Neuronal stem cell (in vitro differentiated cells): ENCODE data around the gene PITPNM3.

Source experiments
- DNase-seq: peaks from one replicate; pipeline ENCODE4 v3.0.0-alpha.2; 2013; ENCODE audit warnings: low spot score
- H2AFZ ChIP-seq: one replicate; pipeline ENCODE4 v1.6.1; 2013; ENCODE audit warnings: mild to moderate bottlenecking, low read length, inconsistent platforms
- H2AK5ac ChIP-seq: 2 replicates; pipeline ENCODE4 v1.6.1; 2013; ENCODE audit warnings: low read depth, mild to moderate bottlenecking, inconsistent platforms, low read length, moderate library complexity, mixed read lengths
- H2BK120ac ChIP-seq: 2 replicates; pipeline ENCODE4 v1.6.1; 2013; ENCODE audit warnings: low read depth, mild to moderate bottlenecking, inconsistent platforms, low read length, moderate library complexity, mixed read lengths
- H2BK12ac ChIP-seq: one replicate; pipeline ENCODE4 v1.6.1; 2013; ENCODE audit warnings: low read length, inconsistent platforms
- H2BK15ac ChIP-seq: 2 replicates; pipeline ENCODE4 v1.6.1; 2013; ENCODE audit warnings: mild to moderate bottlenecking, low read length, inconsistent platforms, mixed read lengths
- H2BK5ac ChIP-seq: one replicate; pipeline ENCODE4 v1.6.1; 2013; ENCODE audit warnings: inconsistent platforms, mild to moderate bottlenecking, low read length, moderate library complexity
- H3K14ac ChIP-seq: one replicate; pipeline ENCODE4 v1.6.1; 2013; ENCODE audit warnings: low read length, inconsistent platforms
- H3K18ac ChIP-seq: 2 replicates; pipeline ENCODE4 v1.6.1; 2013; ENCODE audit warnings: low read length, inconsistent platforms
- H3K23ac ChIP-seq: 2 replicates; pipeline ENCODE4 v1.6.1; 2013; ENCODE audit warnings: low read depth, mild to moderate bottlenecking, mixed read lengths, low read length, inconsistent platforms; ENCODE audit not compliant: poor library complexity
- H3K27ac ChIP-seq: replicated peaks from 3 replicates; pipeline ENCODE4 v1.5.1; 2013; ENCODE audit warnings: low read length, inconsistent platforms
- H3K27me3 ChIP-seq, 3 experiments: 2 replicates each; pipeline ENCODE4 v1.6.1; 2013; ENCODE audit warnings: low read length in 3 of 3, mild to moderate bottlenecking in 2 of 3, inconsistent platforms in 1 of 3, low read depth in 1 of 3, mixed read lengths in 1 of 3, moderate library complexity in 1 of 3; ENCODE audit not compliant: control insufficient read depth in 3 of 3, insufficient read depth in 3 of 3
- H3K36me3 ChIP-seq, 2 donors: replicated peaks in 1 of 2; 2 replicates each; pipeline ENCODE4 v1.6.1; 2013; ENCODE audit warnings: low read length in 2 of 2; ENCODE audit not compliant: control insufficient read depth in 2 of 2, insufficient read depth in 2 of 2
- H3K4ac ChIP-seq: 2 replicates; pipeline ENCODE4 v1.6.1; 2013; ENCODE audit warnings: inconsistent platforms, mild to moderate bottlenecking, low read length, moderate library complexity
- H3K4me1 ChIP-seq, 2 donors: 1 replicate in 1 of 2; 2 replicates in 1 of 2; pipeline ENCODE4 v1.6.1; 2013; ENCODE audit warnings: low read length in 2 of 2, low read depth in 1 of 2; ENCODE audit not compliant: control insufficient read depth in 2 of 2, insufficient read depth in 1 of 2
- H3K4me2 ChIP-seq: one replicate; pipeline ENCODE4 v1.6.1; 2013; ENCODE audit warnings: mild to moderate bottlenecking, low read length, inconsistent platforms; ENCODE audit not compliant: insufficient read depth, poor library complexity, severe bottlenecking
- H3K4me3 ChIP-seq, 2 donors: 2 replicates each; pipeline ENCODE4 v1.5.1; 2013; ENCODE audit warnings: low read length in 2 of 2, mild to moderate bottlenecking in 2 of 2, inconsistent platforms in 1 of 2, moderate library complexity in 1 of 2
- H3K79me1 ChIP-seq: one replicate; pipeline ENCODE4 v1.6.1; 2013; ENCODE audit warnings: low read depth, mild to moderate bottlenecking, inconsistent platforms, low read length, moderate library complexity
- H3K9ac ChIP-seq: one replicate; pipeline ENCODE4 v1.6.1; 2013; ENCODE audit warnings: mild to moderate bottlenecking, low read depth, low read length, inconsistent platforms; ENCODE audit not compliant: poor library complexity
- H3K9me3 ChIP-seq, 2 donors: replicated peaks in 1 of 2; 2 replicates each; pipeline versions ENCODE3 to v1.6.1; 2013; ENCODE audit warnings: low read length in 2 of 2, mild to moderate bottlenecking in 2 of 2, inconsistent platforms in 1 of 2, low read depth in 1 of 2, mixed read lengths in 1 of 2, moderate library complexity in 1 of 2; ENCODE audit not compliant: control insufficient read depth in 2 of 2, insufficient read depth in 1 of 2
- H4K8ac ChIP-seq: one replicate; pipeline ENCODE4 v1.6.1; 2013; ENCODE audit warnings: low read depth, mild to moderate bottlenecking, inconsistent platforms, low read length, moderate library complexity
- H4K91ac ChIP-seq: one replicate; pipeline ENCODE4 v1.6.1; 2013; ENCODE audit warnings: low read length, low read depth, mild to moderate bottlenecking, inconsistent platforms; ENCODE audit not compliant: poor library complexity
- WGBS, 2 donors: extraction: QIAGEN DNeasy Blood & Tissue Kit; methylation state at CpG; one replicate each; pipeline ENCODE4 v1.1.7; 2013; ENCODE audit warnings: missing lambda C conversion rate in 2 of 2, mixed read lengths in 1 of 2; ENCODE audit not compliant: insufficient read length in 2 of 2, insufficient replicate concordance in 1 of 2; ENCODE audit errors: extremely low coverage in 2 of 2; 5-methylcytosine and 5-hydroxymethylcytosine counted together

Gene PITPNM3

DNA sequence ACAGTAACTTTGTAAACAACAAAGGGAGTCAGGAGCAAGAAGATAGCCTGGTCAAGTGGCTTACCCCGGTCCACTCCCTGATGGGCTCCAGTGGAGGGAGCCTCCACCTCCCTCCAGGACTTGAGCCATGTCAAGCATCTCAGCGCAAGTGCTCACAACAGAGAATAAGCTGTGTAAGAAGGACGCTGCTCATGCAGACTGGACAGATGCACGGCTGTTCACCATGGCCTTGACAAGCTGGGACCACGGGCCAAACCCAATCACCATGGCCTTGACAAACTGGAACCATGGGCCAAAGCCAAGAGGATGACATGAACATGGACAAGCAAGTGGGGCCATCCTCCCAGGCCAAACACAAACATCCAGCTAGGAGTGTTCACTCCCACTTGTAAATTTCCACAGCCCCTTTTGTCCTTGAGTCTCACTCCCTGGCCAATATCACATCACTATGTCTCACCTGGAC, 3.4 kb upstream of the PITPNM3 start:
- no peak overlapping the region for H2BK12ac ChIP-seq
- no peak for DNase-seq
- H3K79me1 ChIP-seq = no peaks in the 10 kb centered on the region
- H3K4ac ChIP-seq = no peak overlapping the region
- no peak overlapping the region for H3K4me2 ChIP-seq
- no peak overlapping the region for H3K14ac ChIP-seq
- peaks cover 9 to 14% of the 10 kb centered on the region in 2 donors for H3K4me1 ChIP-seq
- WGBS, 2 donors = no CpG with 5 or more reads among the region's 5 CpGs
- no peaks in the 10 kb centered on the region for H3K9me3 ChIP-seq
- H3K27ac ChIP-seq = no peak overlapping the region
- H3K23ac ChIP-seq = no peak overlapping the region
- no peak overlapping the region for H4K8ac ChIP-seq
- H3K4me3 ChIP-seq = no peak overlapping the region
- no peak overlapping the region for H2AFZ ChIP-seq
- H4K91ac ChIP-seq = no peak overlapping the region
- no peak overlapping the region for H2AK5ac ChIP-seq
- H2BK5ac ChIP-seq = no peak overlapping the region
- H3K18ac ChIP-seq = no peak overlapping the region
- peaks cover 13 to 40% (median 31%) of the 10 kb centered on the region in 3 experiments for H3K27me3 ChIP-seq
- no peaks in the 10 kb centered on the region for H3K36me3 ChIP-seq
- no peak overlapping the region for H2BK15ac ChIP-seq
- no peak overlapping the region for H2BK120ac ChIP-seq
- no peak overlapping the region for H3K9ac ChIP-seq

DNA sequence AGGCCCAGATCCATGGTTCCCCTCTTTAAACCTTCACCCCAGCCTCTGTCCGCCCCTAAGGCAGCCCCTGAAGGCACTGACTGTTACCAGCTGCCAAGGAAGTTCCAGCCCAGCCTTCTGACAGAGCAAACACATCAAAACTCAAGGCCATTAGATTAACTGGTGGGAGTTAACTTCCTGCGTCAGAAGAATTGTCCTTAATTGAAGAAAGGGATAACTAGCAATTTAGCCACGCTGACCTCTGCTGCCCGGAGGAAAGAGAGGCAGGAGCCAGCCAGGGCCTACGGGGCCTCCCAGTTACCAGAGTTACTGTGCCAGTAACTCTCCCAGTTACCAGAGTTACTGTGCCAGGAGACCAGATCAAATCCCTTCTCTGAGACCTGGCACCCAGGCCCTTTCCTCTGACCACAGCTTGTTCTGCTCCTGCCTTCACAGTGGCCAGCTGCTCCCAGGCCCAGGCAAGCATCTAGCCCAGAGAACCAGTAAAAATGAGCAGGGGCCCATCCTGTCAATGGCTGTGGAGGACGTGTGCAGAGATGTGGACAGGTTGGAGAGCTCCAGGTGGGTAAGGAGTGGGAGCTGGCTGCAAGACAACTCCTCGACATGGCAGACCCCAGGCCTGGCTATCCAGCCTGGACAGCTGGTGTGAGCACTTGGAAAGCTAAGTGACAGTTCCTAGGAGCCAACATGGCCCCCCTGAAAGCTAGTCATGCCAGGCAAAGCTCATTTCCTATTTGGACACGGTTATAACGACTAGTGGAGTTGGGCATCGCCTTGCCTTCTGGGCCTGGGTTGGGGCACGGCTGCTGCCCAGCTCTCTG, 2.8 kb upstream of the PITPNM3 start:
- H2BK15ac ChIP-seq = no peak overlapping the region
- no peak overlapping the region for H2BK120ac ChIP-seq
- H2BK5ac ChIP-seq = no peak overlapping the region
- peaks cover 13 to 46% (median 37%) of the 10 kb centered on the region in 3 experiments for H3K27me3 ChIP-seq
- no peak overlapping the region for H3K27ac ChIP-seq
- H3K14ac ChIP-seq = no peak overlapping the region
- no peaks in the 10 kb centered on the region for H3K9me3 ChIP-seq
- H3K18ac ChIP-seq = peak overlapping the region; percentile 36
- no peak overlapping the region for H4K8ac ChIP-seq
- H3K4ac ChIP-seq = no peak overlapping the region
- H3K36me3 ChIP-seq = no peaks in the 10 kb centered on the region
- DNase-seq = no peak
- no peaks in the 10 kb centered on the region for H3K79me1 ChIP-seq
- H4K91ac ChIP-seq = no peak overlapping the region
- no peak overlapping the region for H3K4me3 ChIP-seq
- no peak overlapping the region for H3K4me2 ChIP-seq
- H3K4me1 ChIP-seq = peaks cover 9 to 15% of the 10 kb centered on the region in 2 donors
- H3K9ac ChIP-seq = peak overlapping the region; percentile 6
- no peak overlapping the region for H3K23ac ChIP-seq
- peak overlapping the region; percentile 0 for H2AK5ac ChIP-seq
- WGBS, 2 donors = no CpG with 5 or more reads among the region's 11 CpGs
- no peak overlapping the region for H2BK12ac ChIP-seq
- no peak overlapping the region for H2AFZ ChIP-seq

DNA sequence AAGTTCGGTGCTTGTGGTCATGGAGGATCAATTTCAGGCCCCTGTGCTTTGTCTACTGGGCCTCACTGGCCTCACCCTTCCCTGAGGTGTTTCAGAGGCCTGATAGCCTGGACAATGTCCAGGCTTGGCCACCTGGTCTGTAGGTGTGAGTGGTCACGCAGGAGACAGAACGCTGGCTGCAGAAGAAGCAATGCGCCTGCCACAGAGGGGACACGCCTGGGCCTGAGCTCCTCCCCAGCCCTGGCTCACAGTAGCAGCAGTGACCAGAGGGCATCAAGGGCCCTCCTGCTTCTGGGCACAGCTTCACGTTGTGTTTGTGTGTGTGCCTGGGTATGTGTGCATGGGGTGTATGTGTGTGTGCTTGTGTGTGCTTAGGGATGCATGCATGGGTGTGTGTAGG, 1.9 kb upstream of the PITPNM3 start:
- no peak overlapping the region for H3K23ac ChIP-seq
- no peak overlapping the region for H3K4me2 ChIP-seq
- H3K79me1 ChIP-seq = no peaks in the 10 kb centered on the region
- H3K27ac ChIP-seq = no peak overlapping the region
- peak overlapping the region; percentile 82 for H2BK15ac ChIP-seq
- peak overlapping the region; percentile 69 for H2BK120ac ChIP-seq
- H3K4me1 ChIP-seq = peaks cover 9 to 15% of the 10 kb centered on the region in 2 donors
- no peak overlapping the region for H2BK5ac ChIP-seq
- peak overlapping the region; percentile 83 for H3K9ac ChIP-seq
- DNase-seq = no peak
- no CpG with 5 or more reads among the region's 6 CpGs for WGBS, 2 donors
- H3K4me3 ChIP-seq = peak overlapping the region in 1 of 2 donors; percentile 19
- no peak overlapping the region for H3K4ac ChIP-seq
- H2BK12ac ChIP-seq = peak overlapping the region; percentile 16
- H3K18ac ChIP-seq = no peak overlapping the region
- no peak overlapping the region for H2AFZ ChIP-seq
- H3K36me3 ChIP-seq = no peaks in the 10 kb centered on the region
- H2AK5ac ChIP-seq = peak overlapping the region; percentile 69
- H3K9me3 ChIP-seq = no peaks in the 10 kb centered on the region
- H4K91ac ChIP-seq = no peak overlapping the region
- no peak overlapping the region for H4K8ac ChIP-seq
- no peak overlapping the region for H3K14ac ChIP-seq
- H3K27me3 ChIP-seq = peaks cover 13 to 51% (median 37%) of the 10 kb centered on the region in 3 experiments

DNA sequence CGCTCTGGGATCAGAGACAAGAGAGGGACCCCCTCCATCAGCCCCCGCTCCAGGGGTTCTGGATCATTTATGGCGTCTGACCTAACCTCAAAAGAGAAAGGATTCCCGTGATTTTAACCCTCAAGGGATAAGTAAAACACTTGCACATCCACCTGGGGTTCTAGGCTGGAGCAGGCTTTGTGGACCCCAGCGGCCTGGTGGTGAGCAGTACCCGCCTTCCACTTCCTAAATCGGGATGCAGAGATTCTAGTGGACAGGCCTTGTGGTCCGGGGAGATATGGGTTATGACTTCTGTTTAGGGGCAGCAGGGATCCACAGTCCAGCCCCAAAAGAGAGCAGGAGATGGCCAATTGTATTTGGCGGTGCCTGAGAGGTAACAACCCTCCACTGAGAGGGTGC, 684 bp upstream of the PITPNM3 start:
- peak overlapping the region; percentile 89 for H2AFZ ChIP-seq
- H3K4ac ChIP-seq = no peak overlapping the region
- H3K14ac ChIP-seq = no peak overlapping the region
- WGBS, 2 donors = no CpG with 5 or more reads among the region's 9 CpGs
- no peak overlapping the region for H3K9ac ChIP-seq
- H3K9me3 ChIP-seq = no peaks in the 10 kb centered on the region
- H2BK120ac ChIP-seq = no peak overlapping the region
- peaks cover 13 to 51% (median 37%) of the 10 kb centered on the region in 3 experiments for H3K27me3 ChIP-seq
- peak overlapping the region; percentile 30 for H2AK5ac ChIP-seq
- H3K79me1 ChIP-seq = no peaks in the 10 kb centered on the region
- no peak overlapping the region for H4K8ac ChIP-seq
- H3K36me3 ChIP-seq = no peaks in the 10 kb centered on the region
- H3K4me3 ChIP-seq = peak overlapping the region in 1 of 2 donors; percentile 29
- H2BK12ac ChIP-seq = no peak overlapping the region
- peaks cover 9 to 15% of the 10 kb centered on the region in 2 donors for H3K4me1 ChIP-seq
- H3K4me2 ChIP-seq = peak overlapping the region; percentile 95
- DNase-seq = no peak
- H2BK5ac ChIP-seq = no peak overlapping the region
- no peak overlapping the region for H3K18ac ChIP-seq
- no peak overlapping the region for H3K23ac ChIP-seq
- H4K91ac ChIP-seq = no peak overlapping the region
- H3K27ac ChIP-seq = no peak overlapping the region
- peak overlapping the region; percentile 93 for H2BK15ac ChIP-seq
